ENCODE results near the gene PRKCH.
"Not testable (repeated sequence)": the region's sequence is repeated elsewhere in the genome, so short reads cannot be mapped to it uniquely, and the experiment has no call there.

Gene PRKCH

DNA sequence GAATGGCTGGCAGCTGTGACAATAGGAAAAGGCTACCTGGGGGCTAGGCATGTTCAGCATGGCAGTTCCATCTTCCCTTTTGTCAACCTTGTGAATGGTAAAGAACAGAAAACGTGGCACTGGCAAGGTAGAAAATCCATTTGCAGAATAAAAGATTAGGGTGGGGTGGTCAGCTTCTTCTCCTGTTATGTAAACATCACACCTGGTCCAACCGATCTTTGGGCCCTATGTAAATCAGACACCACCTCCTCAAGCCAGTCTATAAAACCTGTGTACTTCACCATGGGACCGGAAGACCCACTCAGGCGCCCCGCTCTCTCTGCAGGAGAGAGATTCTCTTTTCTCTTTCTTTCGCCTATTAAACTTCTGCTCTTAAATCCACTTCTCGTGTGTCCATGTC is 20.6 kb upstream of the PRKCH start:
- TF ChIP-seq, protein P1, sequence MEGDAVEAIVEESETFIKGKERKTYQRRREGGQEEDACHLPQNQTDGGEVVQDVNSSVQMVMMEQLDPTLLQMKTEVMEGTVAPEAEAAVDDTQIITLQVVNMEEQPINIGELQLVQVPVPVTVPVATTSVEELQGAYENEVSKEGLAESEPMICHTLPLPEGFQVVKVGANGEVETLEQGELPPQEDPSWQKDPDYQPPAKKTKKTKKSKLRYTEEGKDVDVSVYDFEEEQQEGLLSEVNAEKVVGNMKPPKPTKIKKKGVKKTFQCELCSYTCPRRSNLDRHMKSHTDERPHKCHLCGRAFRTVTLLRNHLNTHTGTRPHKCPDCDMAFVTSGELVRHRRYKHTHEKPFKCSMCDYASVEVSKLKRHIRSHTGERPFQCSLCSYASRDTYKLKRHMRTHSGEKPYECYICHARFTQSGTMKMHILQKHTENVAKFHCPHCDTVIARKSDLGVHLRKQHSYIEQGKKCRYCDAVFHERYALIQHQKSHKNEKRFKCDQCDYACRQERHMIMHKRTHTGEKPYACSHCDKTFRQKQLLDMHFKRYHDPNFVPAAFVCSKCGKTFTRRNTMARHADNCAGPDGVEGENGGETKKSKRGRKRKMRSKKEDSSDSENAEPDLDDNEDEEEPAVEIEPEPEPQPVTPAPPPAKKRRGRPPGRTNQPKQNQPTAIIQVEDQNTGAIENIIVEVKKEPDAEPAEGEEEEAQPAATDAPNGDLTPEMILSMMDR (IDR thresholded peaks at IDR 0.05; ENCODE audit: insufficient read depth, missing control alignments): no peak
- no peak for FAIRE-seq
- DNase-seq (ENCODE audit: insufficient read length, low spot score): no peak

DNA sequence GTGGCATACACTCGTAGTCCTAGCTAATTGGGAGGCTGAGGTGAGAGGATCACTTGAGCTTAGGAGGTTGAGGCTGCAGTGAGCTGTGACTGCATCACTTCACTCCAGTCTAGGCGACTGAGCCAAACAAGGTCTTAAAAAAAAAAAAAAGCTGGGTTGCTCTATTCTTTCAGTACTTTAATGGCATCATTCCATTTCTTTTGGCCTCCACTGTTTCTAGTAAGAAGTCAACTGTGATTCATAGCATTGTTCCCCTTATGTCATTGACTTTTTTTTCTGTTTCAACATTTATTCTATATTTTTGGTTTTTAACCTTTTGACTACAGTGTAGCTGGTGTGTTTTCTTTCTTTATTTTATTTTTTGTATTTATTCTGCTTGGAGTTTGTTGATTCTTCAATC is 16.7 kb upstream of the PRKCH start:
- TF ChIP-seq, protein P1 (IDR thresholded peaks at IDR 0.05; ENCODE audit: insufficient read depth, missing control alignments): no peak
- FAIRE-seq (no peak), DNase-seq (ENCODE audit: insufficient read length, low spot score) (no peak)

DNA sequence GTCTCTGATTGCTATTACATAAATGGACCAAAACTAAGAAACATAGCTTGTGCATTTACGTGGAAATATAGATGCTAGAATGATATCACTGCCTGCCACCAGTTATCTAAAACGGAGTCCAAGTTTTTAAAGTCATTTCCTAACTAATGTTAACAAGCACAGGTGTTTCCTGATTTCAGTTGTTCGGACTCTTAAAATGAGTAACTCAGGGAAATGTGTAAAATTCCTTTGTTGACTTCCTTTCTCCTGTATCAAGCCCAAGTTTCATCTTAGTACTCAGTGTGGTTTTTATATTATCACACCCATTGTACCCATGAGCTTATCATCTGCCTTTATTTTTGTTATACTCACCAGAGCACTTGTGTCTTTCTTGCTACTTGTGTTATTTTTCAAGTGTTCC is 13.2 kb upstream of the PRKCH start:
- no peak for DNase-seq (ENCODE audit: insufficient read length, low spot score)
- FAIRE-seq: no peak
- TF ChIP-seq, protein P1 (IDR thresholded peaks at IDR 0.05; ENCODE audit: insufficient read depth, missing control alignments): no peak

DNA sequence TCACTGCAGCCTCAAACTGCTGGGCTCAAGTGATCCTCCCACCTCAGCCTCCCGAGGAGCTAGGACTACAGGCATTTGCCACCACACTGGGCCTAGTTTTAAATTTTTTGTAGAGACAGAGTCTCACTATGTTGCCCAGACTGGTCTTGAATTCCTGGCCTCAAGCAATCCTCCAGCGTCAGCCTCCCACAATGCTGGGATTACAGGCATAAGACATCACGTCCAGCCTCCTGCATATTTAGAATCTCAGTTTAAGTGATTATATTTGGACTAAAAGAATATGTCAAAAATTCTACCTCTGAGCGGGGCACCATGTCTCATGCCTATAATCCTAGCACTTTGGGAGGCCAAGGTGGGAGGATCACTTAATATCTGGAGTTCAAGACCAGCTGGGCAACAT is 12.7 kb upstream of the PRKCH start:
- not testable (repeated sequence) for FAIRE-seq; DNase-seq (ENCODE audit: insufficient read length, low spot score)

DNA sequence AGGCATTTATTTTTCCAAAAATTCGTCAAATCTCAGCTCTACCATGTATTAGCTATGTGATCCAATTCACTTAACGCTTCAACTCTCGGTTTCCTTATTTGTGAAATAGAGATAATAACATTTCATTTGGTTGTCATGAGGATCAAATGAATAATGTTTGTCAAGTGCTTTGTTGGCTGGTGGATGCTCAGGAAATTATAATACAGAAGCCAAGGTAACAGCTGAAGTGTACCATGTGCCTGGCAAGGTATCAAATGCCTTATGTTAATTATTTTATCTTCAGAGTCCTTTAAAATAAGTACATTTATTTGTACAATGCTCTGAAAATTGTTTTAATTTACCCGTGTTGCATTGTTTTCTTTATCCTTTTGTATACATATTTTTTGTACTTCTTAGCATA is 6.1 kb upstream of the PRKCH start:
- TF ChIP-seq, protein P1 (IDR thresholded peaks at IDR 0.05; ENCODE audit: insufficient read depth, missing control alignments): no peak
- DNase-seq (ENCODE audit: insufficient read length, low spot score): no peak
- FAIRE-seq: no peak

DNA sequence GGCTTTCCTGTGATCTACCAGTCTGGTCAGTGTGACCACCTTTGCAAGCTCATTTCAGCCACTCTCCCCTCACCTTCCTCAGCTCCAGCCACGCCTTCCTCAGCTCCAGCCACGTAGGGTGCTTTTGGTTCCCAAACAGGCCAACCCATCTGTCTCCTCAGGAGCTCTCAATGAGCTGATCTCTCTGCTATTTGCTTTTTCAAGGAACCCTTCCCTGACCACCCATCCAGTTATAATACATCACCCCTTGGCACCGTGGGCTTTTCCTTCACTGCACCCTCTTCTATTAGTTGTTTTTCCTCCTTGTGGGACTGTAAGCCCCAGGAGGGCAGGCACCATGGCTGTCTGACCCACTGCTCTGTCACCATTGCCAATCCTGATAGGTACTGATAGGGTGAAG is 2.3 kb upstream of the PRKCH start:
- DNase-seq (ENCODE audit: insufficient read length, low spot score) (no peak), FAIRE-seq (no peak)
- TF ChIP-seq, protein P1 (IDR thresholded peaks at IDR 0.05; ENCODE audit: insufficient read depth, missing control alignments): no peak

DNA sequence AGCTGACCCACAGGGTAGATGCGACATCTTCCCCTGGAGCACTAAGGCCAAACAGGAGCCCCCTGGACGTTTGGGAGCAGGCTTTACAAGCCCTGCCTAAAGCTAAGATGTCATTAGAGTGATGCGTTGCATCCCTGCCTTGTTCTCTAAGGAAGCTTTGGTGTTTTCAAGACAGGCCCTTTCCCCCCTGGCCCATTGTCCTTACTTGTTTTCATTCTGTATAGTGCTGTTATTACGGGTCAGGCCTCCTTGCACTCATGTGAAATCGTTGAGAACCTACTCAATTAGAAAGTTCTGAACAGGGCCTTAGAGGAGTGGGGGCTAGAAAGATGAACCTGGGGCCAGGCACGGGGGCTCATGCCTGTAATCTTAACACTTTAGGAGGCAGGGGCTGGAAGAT is 1.7 kb upstream of the PRKCH start:
- FAIRE-seq (no peak), DNase-seq (ENCODE audit: insufficient read length, low spot score) (no peak)
- TF ChIP-seq, protein P1 (IDR thresholded peaks at IDR 0.05; ENCODE audit: insufficient read depth, missing control alignments): no peak

DNA sequence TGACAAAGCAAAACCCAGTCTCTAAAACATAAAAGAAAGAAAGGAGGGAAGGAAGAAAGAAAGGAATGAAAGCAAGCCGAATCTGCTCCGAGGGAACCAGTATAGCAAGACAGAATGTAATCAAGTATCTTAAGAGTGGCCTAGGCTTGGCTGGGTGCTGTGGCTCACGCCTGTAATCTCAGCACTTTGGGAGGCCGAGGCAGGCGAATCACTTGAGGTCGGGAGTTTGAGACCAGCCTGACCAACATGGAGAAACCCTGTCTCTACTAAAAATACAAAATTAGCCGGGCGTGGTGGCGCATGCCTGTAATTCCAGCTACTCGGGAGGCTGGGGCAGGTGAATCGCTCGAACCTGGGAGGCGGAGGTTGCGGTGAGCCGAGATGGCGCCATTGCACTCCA is 1.2 kb upstream of the PRKCH start:
- not testable (repeated sequence) for FAIRE-seq; DNase-seq (ENCODE audit: insufficient read length, low spot score)
